GM21786 (cell line): ENCODE measurements around the gene UHRF1.
"Not testable (repeated sequence)": the region's sequence is repeated elsewhere in the genome, so short reads cannot be mapped to it uniquely, and the experiment has no call there.

Experiments used
- ATAC-seq: cut with Tn5 transposase; IDR thresholded peaks from one replicate; pipeline ENCODE4 v1.9.1; 2021; ENCODE audit not compliant: unreplicated experiment

UHRF1 gene

DNA sequence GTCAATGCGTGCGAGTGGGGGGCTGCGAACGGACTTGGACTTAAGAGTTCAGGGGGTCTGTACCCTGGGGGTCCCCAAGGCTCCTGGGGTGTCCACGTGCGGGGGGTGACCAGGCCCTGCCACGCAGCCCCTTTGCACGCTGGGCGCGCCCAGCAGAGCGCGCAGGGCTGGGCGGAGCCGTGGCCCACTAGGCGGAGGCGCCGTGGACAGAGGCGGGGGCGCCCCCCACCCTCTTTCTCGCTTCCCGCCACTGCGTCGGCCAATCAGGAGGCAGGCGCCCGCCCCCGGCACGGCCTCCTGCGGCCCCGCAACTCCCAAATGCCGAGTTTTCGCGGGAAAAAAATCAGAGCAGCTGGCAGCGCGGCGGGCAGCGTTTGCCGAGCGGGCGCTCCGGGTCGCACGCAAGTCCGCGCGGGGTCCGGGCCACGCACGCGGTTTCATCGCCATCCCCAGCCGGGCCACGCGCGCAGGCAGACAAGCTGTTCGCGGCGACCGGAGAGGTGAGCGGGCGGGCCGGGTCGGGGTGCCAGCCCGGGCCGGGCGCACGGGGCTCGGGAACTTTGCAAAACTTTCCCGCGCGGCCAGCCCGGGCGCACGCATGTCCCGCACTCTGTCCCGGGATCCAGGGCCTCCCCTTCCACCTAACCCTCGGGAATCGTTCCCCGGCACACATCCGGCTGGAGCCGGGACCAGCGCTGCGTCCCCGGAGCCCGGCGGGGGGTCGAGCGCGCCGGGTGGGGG is at the start of gene UHRF1:
Gene UHRF1 (plus strand): TSS at position 346 of the 741 bp plus-strand sequence. CDS start 1,385 bp downstream, outside the sequence.
- ATAC-seq: peak; percentile 16

DNA sequence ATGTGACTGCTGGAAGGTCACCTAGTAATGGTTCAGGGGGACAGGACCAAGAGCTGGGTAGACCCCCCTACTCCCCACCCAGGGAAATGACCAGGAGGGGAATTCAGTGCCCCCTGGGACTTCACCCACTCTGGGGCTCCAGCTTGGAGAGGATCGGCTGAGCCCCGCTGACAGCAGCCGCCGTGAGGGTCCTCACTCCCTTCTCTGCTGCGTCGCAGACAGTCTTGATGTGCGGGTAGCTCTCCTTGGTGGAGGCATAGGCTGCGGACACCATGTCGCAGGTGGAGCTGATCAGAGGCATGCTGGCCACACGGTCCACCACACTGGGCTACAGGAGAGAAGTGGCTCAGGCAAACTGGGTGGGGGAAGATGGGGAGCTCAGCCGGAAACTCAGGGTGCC is 49.6 kb upstream of the UHRF1 start:
- ATAC-seq: no peak

- ATAC-seq: no peak
These were observed 48.2 kb upstream of the UHRF1 start for GRCh38 chr19:4861147-4861546.

- ATAC-seq: no peak
These were observed 42.5 kb upstream of the UHRF1 start for GRCh38 chr19:4866595-4867424.

GRCh38 chr19:4867534-4868285 is 41.6 kb upstream of the UHRF1 start, which contains the start of gene PLIN3:
Gene PLIN3 (minus strand): TSS chr19:4867667. CDS start chr19:4861394, 6,273 bp downstream.
- peak; percentile 60 for ATAC-seq

DNA sequence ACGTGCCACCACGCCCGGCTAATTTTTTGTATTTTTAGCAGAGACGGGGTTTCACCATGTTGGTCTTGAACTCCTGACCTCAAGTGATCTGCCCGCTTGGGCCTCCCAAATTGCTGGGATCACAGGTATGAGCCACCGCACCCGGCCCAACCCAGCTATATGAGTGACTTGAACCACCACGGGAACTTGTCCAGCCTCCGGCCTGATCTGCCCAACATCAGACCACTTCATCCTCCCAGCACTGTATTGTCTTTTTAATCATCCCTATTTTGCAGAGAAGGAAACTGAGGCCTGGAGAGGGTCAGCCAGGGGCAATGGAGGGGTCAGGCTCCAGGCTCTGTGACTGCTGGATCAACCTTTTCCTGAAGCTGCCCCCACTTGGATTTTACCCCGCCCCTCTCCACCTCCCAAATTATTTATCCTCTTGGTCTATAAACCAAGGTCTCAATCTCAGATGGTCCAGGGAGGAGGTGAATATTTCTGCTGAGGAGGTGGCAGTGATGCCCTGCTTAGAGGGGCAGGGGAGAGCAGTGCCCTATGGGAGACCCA is 40.9 kb upstream of the UHRF1 start:
- no peak for ATAC-seq

GRCh38 chr19:4870025-4870700 is 39.1 kb upstream of the UHRF1 start:
- ATAC-seq: no peak

DNA sequence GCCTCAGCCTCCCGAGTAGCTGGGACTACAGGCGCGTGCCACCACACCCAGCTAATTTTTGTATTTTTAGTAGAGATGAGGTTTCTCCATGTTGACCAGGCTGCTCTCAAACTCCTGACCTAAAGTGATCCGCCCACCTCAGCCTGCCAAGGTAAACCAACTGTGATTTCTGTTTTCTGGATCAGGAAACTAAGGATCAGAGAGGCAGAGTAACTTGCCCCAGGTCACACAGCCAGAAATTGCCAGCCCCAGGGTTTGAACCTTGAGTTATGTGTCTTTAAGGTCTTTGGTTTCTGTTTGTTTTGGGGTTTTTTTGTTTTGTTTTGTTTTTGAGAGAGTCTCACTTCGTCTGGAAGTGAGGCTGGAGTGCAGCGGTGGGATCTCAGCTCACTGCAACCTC is 37.6 kb upstream of the UHRF1 start:
- no peak for ATAC-seq

DNA sequence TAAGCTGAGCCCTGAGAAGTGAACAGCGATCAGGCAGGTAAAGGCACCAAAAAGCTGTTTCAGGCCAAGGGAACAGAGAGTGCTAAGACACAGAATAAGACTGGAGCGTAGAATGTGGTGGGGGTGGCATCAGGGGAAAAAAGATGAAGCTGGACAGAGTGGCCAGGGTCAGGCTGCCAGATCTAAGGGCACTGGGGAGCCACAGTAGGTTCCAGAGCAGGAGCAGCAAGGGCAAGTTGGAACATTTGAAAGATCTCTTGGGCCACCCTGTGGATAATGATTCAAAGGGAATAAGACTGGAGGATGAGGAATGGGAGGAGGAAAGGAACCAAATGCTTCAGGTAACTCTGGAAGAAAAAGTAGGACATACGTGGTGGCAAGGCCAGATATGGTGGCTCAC is 35.4 kb upstream of the UHRF1 start:
- no peak for ATAC-seq

DNA sequence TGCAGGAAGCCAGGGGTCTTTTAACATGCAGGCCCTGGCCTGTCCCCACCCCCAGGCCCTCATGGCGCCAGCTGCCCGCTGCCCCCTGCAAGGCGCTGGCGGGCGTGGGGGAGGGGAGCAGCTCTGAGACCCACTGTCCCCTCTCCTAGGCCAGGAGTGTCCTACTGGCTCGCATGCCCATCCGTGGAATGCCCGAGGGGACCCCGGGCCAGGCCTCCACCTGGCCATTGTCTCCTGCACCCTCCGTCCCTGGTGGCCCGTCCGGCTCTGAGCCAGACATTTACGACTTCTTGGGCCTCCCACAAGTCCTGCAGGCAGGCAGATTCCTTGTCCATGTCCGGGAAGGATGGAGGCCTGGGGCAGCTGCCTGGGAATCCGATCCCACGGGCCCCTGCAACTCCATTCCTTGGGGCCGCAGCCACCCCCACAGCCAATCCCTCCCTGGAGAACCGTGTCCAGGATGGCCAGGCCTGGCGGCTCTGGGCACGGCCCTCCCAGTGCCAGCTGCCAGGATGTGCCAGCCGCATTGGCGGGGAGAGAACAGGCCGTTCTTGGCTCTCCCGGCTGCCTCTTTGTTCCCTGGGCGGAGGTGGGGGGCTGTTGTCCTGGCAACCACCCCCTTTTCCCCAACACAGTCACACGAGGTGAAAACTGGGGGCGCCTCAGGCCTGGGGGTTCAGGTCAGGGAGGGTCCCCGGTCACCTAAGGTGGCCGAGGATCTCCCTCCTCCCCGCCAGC is 31.4 kb upstream of the UHRF1 start:
- no peak for ATAC-seq

DNA sequence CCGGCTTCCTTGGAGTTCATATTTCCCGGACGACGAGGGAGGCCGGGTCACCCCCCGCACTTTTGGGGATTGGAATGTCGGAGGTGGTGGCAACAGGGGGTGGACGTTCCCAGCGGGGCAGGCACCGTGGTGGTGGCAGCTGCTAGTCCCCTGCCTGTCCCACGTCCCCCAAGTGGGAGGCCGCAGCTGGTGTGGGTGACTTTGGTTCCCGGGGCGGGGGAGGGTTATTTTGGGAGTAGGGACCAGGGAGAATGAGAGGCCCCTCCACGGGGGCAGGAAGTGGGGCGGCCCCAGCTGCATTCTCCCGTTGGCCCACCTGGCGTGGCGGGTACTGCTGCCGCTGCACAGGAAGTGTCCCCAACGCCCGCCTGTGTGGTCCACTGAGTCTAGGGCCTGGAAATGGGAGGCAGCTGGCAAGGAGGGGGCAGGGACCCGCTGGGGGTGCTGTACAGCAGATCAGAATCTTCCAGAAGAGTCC is 30.8 kb upstream of the UHRF1 start:
- ATAC-seq: no peak

- no peak for ATAC-seq
These were observed 30.3 kb upstream of the UHRF1 start for GRCh38 chr19:4879041-4879440.

DNA sequence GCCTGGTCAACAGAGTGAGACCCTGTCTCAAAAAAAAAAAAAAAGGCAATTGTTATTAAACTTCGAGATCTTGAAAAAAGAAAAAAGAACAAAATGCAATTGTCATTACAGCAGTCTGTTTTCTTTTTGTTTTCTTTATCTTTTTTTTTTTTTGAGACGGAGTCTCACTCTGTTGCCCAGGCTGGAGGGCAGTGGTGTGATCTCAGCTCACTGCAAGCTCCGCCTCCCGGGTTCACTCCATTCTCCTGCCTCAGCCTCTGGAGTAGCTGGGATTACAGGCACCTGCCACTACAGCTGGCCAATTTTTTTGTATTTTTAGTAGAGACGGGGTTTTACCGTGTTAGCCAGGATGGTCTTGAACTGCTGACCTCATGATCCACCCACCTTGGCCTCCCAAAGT is 26.4 kb upstream of the UHRF1 start:
- not testable (repeated sequence) for ATAC-seq

DNA sequence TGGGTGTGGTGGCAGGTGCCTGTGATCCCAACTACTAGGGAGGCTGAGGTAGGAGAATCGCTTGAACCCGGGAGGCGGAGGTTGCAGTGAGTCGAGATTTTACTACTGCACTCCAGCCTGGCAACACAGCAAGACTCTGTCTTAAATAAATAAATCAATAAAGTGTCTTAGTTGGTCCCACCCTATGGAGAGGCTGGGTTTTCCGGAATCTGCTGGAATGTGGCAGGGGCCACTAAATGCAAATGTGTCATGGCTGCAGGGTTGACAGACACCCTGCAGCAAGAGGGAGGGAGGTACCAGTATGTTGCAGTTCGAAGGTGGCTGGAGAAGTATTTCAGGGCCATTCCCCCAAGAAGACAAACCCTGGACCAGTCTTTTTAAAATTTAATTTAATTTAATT is 24.3 kb upstream of the UHRF1 start:
- not testable (repeated sequence) for ATAC-seq

GRCh38 chr19:4887803-4888202 is 21.5 kb upstream of the UHRF1 start:
- not testable (repeated sequence) for ATAC-seq

- no peak for ATAC-seq
These were observed 20.1 kb upstream of the UHRF1 start for GRCh38 chr19:4889034-4889815.

GRCh38 chr19:4891066-4891465 is 18.2 kb upstream of the UHRF1 start:
- ATAC-seq: no peak

- not testable (repeated sequence) for ATAC-seq
These were observed 16.3 kb upstream of the UHRF1 start for GRCh38 chr19:4892962-4893361.

DNA sequence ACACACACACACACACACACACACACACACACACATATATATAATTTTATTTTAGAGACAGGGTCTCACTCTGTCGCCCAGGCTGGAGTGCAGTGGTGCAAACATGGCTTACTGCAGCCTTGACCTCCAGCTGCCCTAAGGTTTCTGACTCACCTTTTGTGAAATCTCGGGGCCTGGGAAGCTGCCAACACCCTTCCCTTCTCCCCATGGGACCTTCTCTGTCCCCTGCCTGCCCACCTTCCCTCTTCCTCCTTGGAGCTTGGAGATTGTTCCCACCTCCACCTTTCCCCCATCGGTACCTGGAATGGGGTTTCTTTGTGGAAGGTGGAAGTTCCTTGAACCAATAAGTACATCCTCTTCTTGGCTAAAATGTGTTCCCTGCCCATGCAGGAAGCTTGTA is 12.9 kb upstream of the UHRF1 start:
- ATAC-seq: no peak
